HepG2 (cell line): ENCODE measurements around the gene HSD11B1L. TPM values are rescaled to one million over a fixed set of nuclear protein-coding genes. Genes with fewer than 3 reads are reported as not detected.

Source experiments
- ATAC-seq: fragments of 200-7000 bp; cut with Tn5 transposase; 3 replicates; pipeline ENCODE4 v1.9.1; 2020; ENCODE audit warnings: mild to moderate bottlenecking, moderate library complexity
- BruUV-seq: library from RNA; stranded (reverse); fragments of 400-500 nt; replicated peaks from 2 replicates; lab custom pipeline; 2021; lab: Mats Ljungman, UMichigan
- CTCF ChIA-PET: fragments of 300-600 bp; formaldehyde crosslinking; extraction: SDS; loops from one replicate; lab custom pipeline; 2021; ENCODE audit warnings: low total read pairs, inconsistent platforms, low intra/inter-chr PET ratio; lab: Yijun Ruan, JAX
- POLR2A ChIA-PET: fragments of 350-600 bp; sonication (Branson Sonifier 250); formaldehyde crosslinking; loops from one replicate; lab custom pipeline; 2020; ENCODE audit warnings: antibody characterized with exemption, inconsistent platforms; lab: Yijun Ruan, JAX
- DNase-seq: peaks from one replicate; pipeline ENCODE4 v3.0.0-alpha.2; 2015; ENCODE audit warnings: low spot score
- FAIRE-seq: peaks from 3 replicates; lab custom pipeline; 2011; peaks lifted over from hg19 to GRCh38; lab: Jason Lieb, UNC
- H2AFZ ChIP-seq: one replicate; pipeline ENCODE4 v1.6.1; 2011; ENCODE audit warnings: low read length, inconsistent platforms
- H3K27ac ChIP-seq: fragments of 300-600 bp; 3 replicates; pipeline ENCODE4 v1.8.0; 2011; ENCODE audit warnings: mixed run types, mild to moderate bottlenecking, mixed read lengths, low read length, inconsistent platforms; ENCODE audit not compliant: insufficient read depth; ENCODE audit errors: extremely low read length
- H3K27me3 ChIP-seq, 2 experiments: fragments of 200-600 bp in 1 of 2; 2 replicates in 1 of 2; 3 replicates in 1 of 2; pipeline versions ENCODE4 v1.6.0 to v1.8.0; 2011; ENCODE audit warnings: low read length in 2 of 2, mild to moderate bottlenecking in 2 of 2, moderate library complexity in 2 of 2, inconsistent platforms in 1 of 2; ENCODE audit not compliant: insufficient read depth in 2 of 2, control insufficient read depth in 1 of 2
- H3K36me3 ChIP-seq, 2 experiments: fragments of 200-600 bp in 1 of 2; replicated peaks in 1 of 2; 2 replicates in 1 of 2; 3 replicates in 1 of 2; pipeline versions ENCODE4 v1.5.1 to v1.8.0; 2011; ENCODE audit warnings: low read length in 2 of 2, inconsistent platforms in 1 of 2; ENCODE audit not compliant: insufficient read depth in 2 of 2, control insufficient read depth in 1 of 2
- H3K4me1 ChIP-seq: 2 replicates; pipeline ENCODE4 v1.5.1; 2012; ENCODE audit warnings: low read length, inconsistent platforms; ENCODE audit not compliant: insufficient read depth
- H3K4me2 ChIP-seq: 2 replicates; pipeline ENCODE4 v1.6.0; 2011; ENCODE audit warnings: low read depth, low read length, inconsistent platforms
- H3K4me3 ChIP-seq, 3 experiments: fragments of 200-600 bp in 1 of 3; sonication (generic), shearing (Covaris generic) in 1 of 3; replicated peaks in 1 of 3; 2 replicates each; pipeline ENCODE4 v1.5.1; 2011 to 2016; ENCODE audit warnings: low read length in 3 of 3, inconsistent platforms in 2 of 3, low read depth in 2 of 3, mild to moderate bottlenecking in 2 of 3, control low read depth in 1 of 3, mixed read lengths in 1 of 3; ENCODE audit not compliant: insufficient read depth in 1 of 3
- H3K79me2 ChIP-seq: one replicate; pipeline ENCODE4 v1.6.1; 2011; ENCODE audit warnings: low read length, inconsistent platforms; ENCODE audit not compliant: insufficient read depth
- H3K9ac ChIP-seq: 2 replicates; pipeline ENCODE4 v1.6.0; 2011; ENCODE audit warnings: mild to moderate bottlenecking, low read depth, low read length, inconsistent platforms; ENCODE audit not compliant: insufficient read depth
- H3K9me3 ChIP-seq: 2 replicates; pipeline ENCODE4 v1.5.1; 2012; ENCODE audit warnings: mild to moderate bottlenecking, low read length
- H4K20me1 ChIP-seq: 2 replicates; pipeline ENCODE4 v1.6.0; 2011; ENCODE audit warnings: inconsistent platforms, mild to moderate bottlenecking, low read length, moderate library complexity; ENCODE audit not compliant: insufficient read depth
- BCL3 ChIP-seq: sonication (generic); formaldehyde crosslinking; IDR thresholded peaks from 2 replicates; pipeline ENCODE4 v1.5.1; 2020; ENCODE audit warnings: mild to moderate bottlenecking, missing genetic modification reagents, moderate library complexity
- EEA1 ChIP-seq: sonication (generic); formaldehyde crosslinking; IDR thresholded peaks from 2 replicates; pipeline ENCODE4 v1.5.1; 2020; ENCODE audit warnings: mild to moderate bottlenecking, missing genetic modification reagents, borderline replicate concordance
- YY1 ChIP-seq: IDR thresholded peaks from 2 replicates; pipeline ENCODE4 v1.6.1; 2011; ENCODE audit warnings: low read length, low read depth, moderate library complexity, mild to moderate bottlenecking; ENCODE audit not compliant: insufficient read depth, insufficient replicate concordance
- ZNF33A ChIP-seq: sonication (generic); formaldehyde crosslinking; IDR thresholded peaks from 2 replicates; pipeline ENCODE4 v1.5.1; 2020; ENCODE audit warnings: missing genetic modification reagents, mild to moderate bottlenecking, moderate library complexity, borderline replicate concordance
- ZNF672 ChIP-seq: sonication (generic); formaldehyde crosslinking; IDR thresholded peaks from 2 replicates; pipeline ENCODE4 v1.8.1; 2022; ENCODE audit warnings: missing genetic modification reagents
- WGBS: methylation state at CpG from one replicate; pipeline ENCODE4 v1.1.6; 2017; ENCODE audit warnings: low lambda C conversion rate; 5-methylcytosine and 5-hydroxymethylcytosine counted together
- in situ Hi-C: cut with HindIII; loops from 2 replicates; pipeline ENCODE4 v1.10.0; 2017; ENCODE audit warnings: low pct_unique_long_range_greater_than_20kb; ENCODE audit not compliant: extremely low pct_ligation_motif_present
- intact Hi-C: fragments of 100-400 bp; cut with micrococcal nuclease; formaldehyde crosslinking; loops from one replicate; pipeline ENCODE4 v1.10.0; 2022; ENCODE audit not compliant: unreplicated experiment
- polyA plus RNA-seq, 8 experiments: library from polyadenylated mRNA; depleted of rRNA in 3 of 8; stranded (reverse) in 7 of 8; unstranded in 1 of 8; fragments of >200 nt; fragmentation: Illumina TruSeq in 4 of 8; extraction: Trizol in 4 of 8; gene quantifications; 2 replicates each; pipeline versions ENCODE4 v1.2.1 to v1.2.3, GENCODE V29; 2011 to 2016; ENCODE audit warnings: low read depth in 4 of 8, missing spikeins in 1 of 8, mixed read lengths in 1 of 8; ENCODE audit not compliant: insufficient read depth in 1 of 8
- total RNA-seq, 5 experiments: library from RNA; depleted of rRNA; stranded (reverse); fragments of >200 nt; fragmentation: Illumina TruSeq; extraction: Trizol; gene quantifications; 2 replicates each; pipeline ENCODE4 v1.2.3, GENCODE V29; 2016; ENCODE audit warnings: low read depth in 1 of 5
- TF ChIP-seq, protein P1 (sequence below): sonication (generic); formaldehyde crosslinking; IDR thresholded peaks from 2 replicates; pipeline ENCODE4 v1.5.0; 2020; ENCODE audit warnings: mild to moderate bottlenecking, missing genetic modification reagents, borderline replicate concordance

Gene HSD11B1L
- total and polyA plus RNA-seq, 2 of the 13 experiments (the other 11 are each of a cell fraction or from before 2014, with no cell fraction given), result 2.8 to 3.9 TPM

GRCh38 chr19:5680084-5680436, 767 bp upstream of the HSD11B1L start (continued):
- TF ChIP-seq BCL3 (CRISPR knock-in tag) (peak; percentile 70; the same call in 1 of the 2 replicates), ZNF33A (CRISPR knock-in tag) (peak; percentile 19; the same call in 1 of the 2 replicates)

- in situ Hi-C loops (no loop called here), intact Hi-C loops (no loop called here)
- H3K27ac ChIP-seq, result no peak overlapping the region
- peak overlapping the region; percentile 86; the same call in 1 of the 2 replicates for H3K9ac ChIP-seq
- peaks cover 35% of the 10 kb centered on the region for H3K4me1 ChIP-seq
- ATAC-seq, result no peak
- H2AFZ ChIP-seq, result no peak overlapping the region
- H4K20me1 ChIP-seq, result no peaks in the 10 kb centered on the region
- H3K4me2 ChIP-seq, result peak overlapping the region; percentile 92
- peak overlapping the region in 2 of 3 experiments; percentile 34 to 100; a peak in 3 of 6 replicates for H3K4me3 ChIP-seq
- 71% methylated on average over 17 of the region's 17 CpGs for WGBS
- POLR2A ChIA-PET, result interaction anchor here (1.8 kb wide), 1 partner anchor 59 kb away, joined by 5 read pairs; the partner anchor contains the start of genes SAFB and SAFB2
- no TSS peak for BruUV-seq
- CTCF ChIA-PET, result no interaction called here
- DNase-seq, result no peak
- no peaks in the 10 kb centered on the region; a peak in 1 of 5 replicates for H3K27me3 ChIP-seq
- H3K36me3 ChIP-seq, result no peaks in the 10 kb centered on the region
- FAIRE-seq, result no peak
- peaks cover 7% of the 10 kb centered on the region for H3K79me2 ChIP-seq
- TF ChIP-seq EEA1 (no peak), ZNF672 (CRISPR knock-in tag) (no peak), YY1 (no peak)
- TF ChIP-seq, protein P1, sequence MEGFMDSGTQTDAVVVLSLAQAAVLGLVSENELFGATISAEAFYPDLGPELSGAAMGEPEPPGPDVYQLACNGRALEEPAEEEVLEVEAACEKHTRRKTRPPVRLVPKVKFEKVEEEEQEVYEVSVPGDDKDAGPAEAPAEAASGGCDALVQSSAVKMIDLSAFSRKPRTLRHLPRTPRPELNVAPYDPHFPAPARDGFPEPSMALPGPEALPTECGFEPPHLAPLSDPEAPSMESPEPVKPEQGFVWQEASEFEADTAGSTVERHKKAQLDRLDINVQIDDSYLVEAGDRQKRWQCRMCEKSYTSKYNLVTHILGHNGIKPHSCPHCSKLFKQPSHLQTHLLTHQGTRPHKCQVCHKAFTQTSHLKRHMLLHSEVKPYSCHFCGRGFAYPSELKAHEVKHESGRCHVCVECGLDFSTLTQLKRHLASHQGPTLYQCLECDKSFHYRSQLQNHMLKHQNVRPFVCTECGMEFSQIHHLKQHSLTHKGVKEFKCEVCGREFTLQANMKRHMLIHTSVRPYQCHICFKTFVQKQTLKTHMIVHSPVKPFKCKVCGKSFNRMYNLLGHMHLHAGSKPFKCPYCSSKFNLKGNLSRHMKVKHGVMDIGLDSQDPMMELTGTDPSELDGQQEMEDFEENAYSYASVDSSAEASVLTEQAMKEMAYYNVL, result peak; percentile 89; the same call in 1 of the 2 replicates
- no peaks in the 10 kb centered on the region for H3K9me3 ChIP-seq
Observed at GRCh38 chr19:5681391-5682106, 722 bp downstream of the HSD11B1L start.
